ENCODE measurements around the gene NEK10.

DNA sequence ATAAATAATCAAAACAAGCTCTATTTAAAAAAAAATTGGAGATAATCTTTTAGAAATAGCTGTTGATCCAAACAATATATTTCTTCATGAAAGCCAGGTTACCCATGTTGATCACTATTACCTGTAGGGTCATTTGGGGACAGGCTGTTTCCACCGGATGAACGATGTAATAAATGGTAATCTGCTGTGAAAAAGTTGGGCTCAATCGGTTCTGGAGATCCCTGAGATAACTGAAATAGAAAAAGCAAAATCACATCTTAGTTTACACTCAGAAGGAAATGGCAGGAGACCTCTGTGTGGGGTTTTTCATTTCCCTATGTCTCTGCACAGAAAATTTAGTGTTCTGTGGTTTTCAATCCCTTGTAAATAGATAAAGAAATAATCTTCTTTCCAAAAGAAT is 249.5 kb downstream of the NEK10 start:
- TF ChIP-seq, protein P1, sequence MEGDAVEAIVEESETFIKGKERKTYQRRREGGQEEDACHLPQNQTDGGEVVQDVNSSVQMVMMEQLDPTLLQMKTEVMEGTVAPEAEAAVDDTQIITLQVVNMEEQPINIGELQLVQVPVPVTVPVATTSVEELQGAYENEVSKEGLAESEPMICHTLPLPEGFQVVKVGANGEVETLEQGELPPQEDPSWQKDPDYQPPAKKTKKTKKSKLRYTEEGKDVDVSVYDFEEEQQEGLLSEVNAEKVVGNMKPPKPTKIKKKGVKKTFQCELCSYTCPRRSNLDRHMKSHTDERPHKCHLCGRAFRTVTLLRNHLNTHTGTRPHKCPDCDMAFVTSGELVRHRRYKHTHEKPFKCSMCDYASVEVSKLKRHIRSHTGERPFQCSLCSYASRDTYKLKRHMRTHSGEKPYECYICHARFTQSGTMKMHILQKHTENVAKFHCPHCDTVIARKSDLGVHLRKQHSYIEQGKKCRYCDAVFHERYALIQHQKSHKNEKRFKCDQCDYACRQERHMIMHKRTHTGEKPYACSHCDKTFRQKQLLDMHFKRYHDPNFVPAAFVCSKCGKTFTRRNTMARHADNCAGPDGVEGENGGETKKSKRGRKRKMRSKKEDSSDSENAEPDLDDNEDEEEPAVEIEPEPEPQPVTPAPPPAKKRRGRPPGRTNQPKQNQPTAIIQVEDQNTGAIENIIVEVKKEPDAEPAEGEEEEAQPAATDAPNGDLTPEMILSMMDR (IDR thresholded peaks at IDR 0.05 in 2 of 3, conservative IDR thresholded peaks at IDR 0.05 in 1 of 3; ENCODE audit: insufficient read depth in 2 of 3, low read depth in 1 of 3, low read length in 3 of 3): no peak
- TF ChIP-seq MEF2A (IDR thresholded peaks at IDR 0.05; ENCODE audit: control insufficient read depth, low read depth, low read length): no peak
- no peak for TF ChIP-seq ZNF224 (CRISPR knock-in tag; IDR thresholded peaks at IDR 0.05)
- TF ChIP-seq ZNF407 (IDR thresholded peaks at IDR 0.05; ENCODE audit: low read depth): no peak
- TF ChIP-seq RBFOX2 (IDR thresholded peaks at IDR 0.05; ENCODE audit: low read depth, low read length): no peak
- TF ChIP-seq, protein P2, sequence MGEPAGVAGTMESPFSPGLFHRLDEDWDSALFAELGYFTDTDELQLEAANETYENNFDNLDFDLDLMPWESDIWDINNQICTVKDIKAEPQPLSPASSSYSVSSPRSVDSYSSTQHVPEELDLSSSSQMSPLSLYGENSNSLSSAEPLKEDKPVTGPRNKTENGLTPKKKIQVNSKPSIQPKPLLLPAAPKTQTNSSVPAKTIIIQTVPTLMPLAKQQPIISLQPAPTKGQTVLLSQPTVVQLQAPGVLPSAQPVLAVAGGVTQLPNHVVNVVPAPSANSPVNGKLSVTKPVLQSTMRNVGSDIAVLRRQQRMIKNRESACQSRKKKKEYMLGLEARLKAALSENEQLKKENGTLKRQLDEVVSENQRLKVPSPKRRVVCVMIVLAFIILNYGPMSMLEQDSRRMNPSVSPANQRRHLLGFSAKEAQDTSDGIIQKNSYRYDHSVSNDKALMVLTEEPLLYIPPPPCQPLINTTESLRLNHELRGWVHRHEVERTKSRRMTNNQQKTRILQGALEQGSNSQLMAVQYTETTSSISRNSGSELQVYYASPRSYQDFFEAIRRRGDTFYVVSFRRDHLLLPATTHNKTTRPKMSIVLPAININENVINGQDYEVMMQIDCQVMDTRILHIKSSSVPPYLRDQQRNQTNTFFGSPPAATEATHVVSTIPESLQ (CRISPR knock-in tag; IDR thresholded peaks at IDR 0.05): no peak
- TF ChIP-seq RBBP5 (IDR thresholded peaks at IDR 0.05; ENCODE audit: borderline replicate concordance, insufficient read depth, low read length, poor library complexity, severe bottlenecking): no peak
- no peak for TF ChIP-seq SRF (CRISPR knock-in tag; IDR thresholded peaks at IDR 0.05)
- no peak for TF ChIP-seq PURB (CRISPR knock-in tag; IDR thresholded peaks at IDR 0.05; ENCODE audit: low read depth)
- TF ChIP-seq ZNF589 (CRISPR knock-in tag; IDR thresholded peaks at IDR 0.05; ENCODE audit: low read depth): no peak
